A549 (cell line): ENCODE measurements around the gene CACNA2D4. TPM values are rescaled to one million over a fixed set of nuclear protein-coding genes. Genes with fewer than 3 reads are reported as not detected.

ENCODE experiments used
- ATAC-seq, 2 experiments: fragments of 200-7000 bp in 1 of 2; fragments of >200 bp in 1 of 2; cut with Nextera tagmentation in 1 of 2; cut with Tn5 transposase in 1 of 2; 3 replicates each; pipeline versions ENCODE4 v1.8.0 to v1.9.1; 2018 to 2020; ENCODE audit warnings: mild to moderate bottlenecking in 1 of 2, moderate library complexity in 1 of 2
- CTCF ChIA-PET: fragments of 300-600 bp; sonication (Branson Sonifier 250); formaldehyde crosslinking; extraction: SDS; loops from one replicate; lab custom pipeline; 2021; ENCODE audit warnings: antibody characterized with exemption, inconsistent platforms; lab: Yijun Ruan, JAX
- POLR2A ChIA-PET: fragments of 350-600 bp; formaldehyde crosslinking; extraction: SDS; loops from one replicate; lab custom pipeline; 2021; ENCODE audit warnings: antibody characterized with exemption, inconsistent platforms; lab: Yijun Ruan, JAX
- DNase-seq, 2 experiments: peaks; one replicate each; pipeline versions ENCODE4 v3.0.0 to v3.0.0-alpha.2; 2011 to 2016; ENCODE audit warnings: low read depth in 1 of 2, low spot score in 1 of 2
- FAIRE-seq: peaks from 2 replicates; lab custom pipeline; 2011; peaks lifted over from hg19 to GRCh38; lab: Jason Lieb, UNC
- H3K27ac ChIP-seq, 2 experiments: fragments of >200 bp; sonication (Bioruptor Twin); formaldehyde crosslinking; 3 replicates each; pipeline ENCODE4 v1.5.1; 2016 to 2017
- H3K4me1 ChIP-seq: fragments of >200 bp; sonication (Bioruptor Twin); formaldehyde crosslinking; 3 replicates; pipeline ENCODE4 v1.6.1; 2016
- H3K4me2 ChIP-seq: fragments of >200 bp; sonication (Bioruptor Twin); formaldehyde crosslinking; 3 replicates; pipeline ENCODE4 v1.6.1; 2016
- H3K4me3 ChIP-seq: fragments of >200 bp; sonication (Bioruptor Twin); formaldehyde crosslinking; 3 replicates; pipeline ENCODE4 v1.5.1; 2016
- H3K9me3 ChIP-seq: fragments of >200 bp; sonication (Bioruptor Twin); formaldehyde crosslinking; 3 replicates; pipeline ENCODE4 v1.6.1; 2016
- BHLHE40 ChIP-seq: IDR thresholded peaks from 2 replicates; pipeline ENCODE4 v1.6.1; 2012; ENCODE audit warnings: low read depth, low read length, inconsistent platforms
- CBX2 ChIP-seq: fragments of 200-600 bp; sonication (generic); IDR thresholded peaks from 2 replicates; pipeline ENCODE4 v1.6.1; 2016; ENCODE audit warnings: low read depth, mild to moderate bottlenecking, borderline replicate concordance
- CBX8 ChIP-seq: fragments of 200-600 bp; sonication (generic); IDR thresholded peaks from 2 replicates; pipeline ENCODE4 v1.6.1; 2016
- CEBPB ChIP-seq, 2 experiments: fragments of >200 bp in 1 of 2; sonication (Bioruptor Twin) in 1 of 2; formaldehyde crosslinking in 1 of 2; IDR thresholded peaks; 2 replicates each; pipeline ENCODE4 v1.6.1; 2012 to 2016
- CTCF ChIP-seq: fragments of >200 bp; sonication (Bioruptor Twin); formaldehyde crosslinking; IDR thresholded peaks from 3 replicates; pipeline ENCODE4 v1.5.1; 2016
- E2F6 ChIP-seq: IDR thresholded peaks from 2 replicates; pipeline ENCODE4 v1.6.1; 2012; ENCODE audit warnings: low read depth, borderline replicate concordance
- ELK1 ChIP-seq: fragments of 150-350 bp; IDR thresholded peaks from 2 replicates; pipeline ENCODE4 v1.6.1; 2014; ENCODE audit warnings: low read depth, mild to moderate bottlenecking, low read length
- EP300 ChIP-seq, 2 experiments: fragments of >200 bp; sonication (Bioruptor Twin); formaldehyde crosslinking; IDR thresholded peaks; 2 replicates in 1 of 2; 3 replicates in 1 of 2; pipeline ENCODE4 v1.6.1; 2016 to 2017
- FOSB ChIP-seq: fragments of 250-450 bp; sonication (Bioruptor Pico); IDR thresholded peaks from 2 replicates; pipeline ENCODE4 v1.5.0; 2020; ENCODE audit warnings: mild to moderate bottlenecking, moderate library complexity
- FOXS1 ChIP-seq: fragments of 250-450 bp; sonication (Bioruptor Pico); IDR thresholded peaks from 2 replicates; pipeline ENCODE4 v1.5.0; 2020; ENCODE audit warnings: mild to moderate bottlenecking, moderate library complexity
- GATA3 ChIP-seq: IDR thresholded peaks from 2 replicates; pipeline ENCODE4 v1.6.1; 2012; ENCODE audit warnings: borderline replicate concordance
- HES2 ChIP-seq: fragments of >200 bp; sonication (Bioruptor Twin); formaldehyde crosslinking; IDR thresholded peaks from 2 replicates; pipeline ENCODE4 v1.6.1; 2016
- HEYL ChIP-seq: fragments of 250-450 bp; sonication (Bioruptor Pico); IDR thresholded peaks from 2 replicates; pipeline ENCODE4 v1.8.0; 2021; ENCODE audit warnings: mild to moderate bottlenecking, moderate library complexity
- HOXB13 ChIP-seq: fragments of 250-450 bp; sonication (Bioruptor Pico); IDR thresholded peaks from 2 replicates; pipeline ENCODE4 v1.5.0; 2020; ENCODE audit warnings: low read depth, mild to moderate bottlenecking, moderate library complexity
- MAFK ChIP-seq: fragments of 450-650 bp; IDR thresholded peaks from 2 replicates; pipeline ENCODE4 v1.6.1; 2014; ENCODE audit not compliant: partially characterized antibody
- MAX ChIP-seq: IDR thresholded peaks from 2 replicates; pipeline ENCODE4 v1.6.1; 2012
- PBX3 ChIP-seq: IDR thresholded peaks from 2 replicates; pipeline ENCODE4 v1.6.1; 2012
- POLR2AphosphoS2 ChIP-seq: conservative IDR thresholded peaks from 2 replicates; pipeline ENCODE4 v1.6.1; 2012; ENCODE audit warnings: low read length, improper control_type of control experiment, inconsistent platforms
- RARB ChIP-seq: fragments of 250-450 bp; sonication (Bioruptor Pico); IDR thresholded peaks from 2 replicates; pipeline ENCODE4 v1.8.0; 2021; ENCODE audit warnings: mild to moderate bottlenecking, moderate library complexity
- REST ChIP-seq: fragments of 200-600 bp; sonication (generic); IDR thresholded peaks from 2 replicates; pipeline ENCODE4 v1.6.1; 2016; ENCODE audit warnings: antibody characterized with exemption, mild to moderate bottlenecking, moderate library complexity
- SREBF2 ChIP-seq: fragments of 450-650 bp; IDR thresholded peaks from 2 replicates; pipeline ENCODE4 v1.6.1; 2014; ENCODE audit warnings: mild to moderate bottlenecking, moderate library complexity
- TP53 ChIP-seq: fragments of 250-450 bp; sonication (Bioruptor Pico); IDR thresholded peaks from 2 replicates; pipeline ENCODE4 v1.5.0; 2021; ENCODE audit warnings: mild to moderate bottlenecking, moderate library complexity
- USF2 ChIP-seq: fragments of 450-650 bp; IDR thresholded peaks from 2 replicates; pipeline ENCODE4 v1.6.1; 2014; ENCODE audit warnings: antibody characterized with exemption
- ZNF302 ChIP-seq: fragments of 250-450 bp; sonication (Bioruptor Pico); IDR thresholded peaks from 2 replicates; pipeline ENCODE4 v1.9.0; 2021; ENCODE audit warnings: inconsistent platforms, mild to moderate bottlenecking, moderate library complexity
- WGBS: methylation state at CpG from one replicate; pipeline ENCODE4 v1.1.6; 2017; ENCODE audit errors: missing lambda C conversion rate; 5-methylcytosine and 5-hydroxymethylcytosine counted together
- polyA plus RNA-seq, 4 experiments: library from polyadenylated mRNA; depleted of rRNA in 3 of 4; stranded (reverse); fragments of >200 nt; fragmentation: RNase III in 1 of 4; extraction: RNeasy Plus Mini Kit Qiagen cat#74134 plus additional on column Dnase treatment in 1 of 4; gene quantifications; 2 replicates in 3 of 4; 3 replicates in 1 of 4; pipeline ENCODE4 v1.2.3, GENCODE V29; 2011 to 2017

Gene CACNA2D4
- polyA plus RNA-seq, 2 of the 4 experiments (the other 2 are of a cell fraction) = not detected

GRCh38 chr12:1885599-1886245 is 32.7 kb downstream of the CACNA2D4 start:
- no peaks in the 10 kb centered on the region for H3K9me3 ChIP-seq
- CTCF ChIA-PET = interaction anchor here (1.2 kb wide), 1 partner anchor 10 kb away, joined by 3 read pairs; no protein-coding TSS in a partner anchor
- 33% methylated on average over 13 of the region's 13 CpGs for WGBS
- no peak overlapping the region for H3K4me2 ChIP-seq
- no peaks in the 10 kb centered on the region for H3K4me1 ChIP-seq
- POLR2A ChIA-PET = no interaction called here
- no peak for DNase-seq
- no peak for FAIRE-seq
- TF ChIP-seq HES2 = no peak
- TF ChIP-seq CBX2 = no peak
- no peak for TF ChIP-seq HEYL (CRISPR knock-in tag)
- no peak for TF ChIP-seq GATA3
- no peak for TF ChIP-seq CBX8
- no peak for TF ChIP-seq FOSB
- TF ChIP-seq EP300 (IDR thresholded peaks at IDR 0.05) = no peak
- no peak for TF ChIP-seq TP53 (CRISPR knock-in tag)
- no peak for TF ChIP-seq CTCF
- TF ChIP-seq BHLHE40 = no peak
- TF ChIP-seq REST = no peak
- no peak overlapping the region for H3K4me3 ChIP-seq
- no peak overlapping the region for H3K27ac ChIP-seq
- ATAC-seq = no peak

- H3K4me1 ChIP-seq = no peaks in the 10 kb centered on the region
- no peak overlapping the region for H3K27ac ChIP-seq
- DNase-seq = no peak
- no peak overlapping the region for H3K4me3 ChIP-seq
- FAIRE-seq = no peak
- no peak overlapping the region for H3K4me2 ChIP-seq
- ChIA-PET CTCF (interaction anchor here (1.2 kb wide), 1 partner anchor 11 kb away, joined by 3 read pairs; no protein-coding TSS in a partner anchor), POLR2A (no interaction called here)
- no peaks in the 10 kb centered on the region for H3K9me3 ChIP-seq
- no peak for ATAC-seq
- WGBS = 32% methylated on average over 5 of the region's 5 CpGs
- no peak for TF ChIP-seq RARB (CRISPR knock-in tag)
- no peak for TF ChIP-seq USF2
- no peak for TF ChIP-seq ZNF302 (CRISPR knock-in tag)
- TF ChIP-seq FOXS1 = no peak
- no peak for TF ChIP-seq HOXB13 (CRISPR knock-in tag)
- TF ChIP-seq CBX8 = no peak
- no peak for TF ChIP-seq E2F6
- no peak for TF ChIP-seq ELK1
- TF ChIP-seq MAFK = no peak
- TF ChIP-seq MAX = no peak
- TF ChIP-seq GATA3 = no peak
- no peak for TF ChIP-seq CEBPB (IDR thresholded peaks at IDR 0.05)
- TF ChIP-seq CBX2 = no peak
- no peak for TF ChIP-seq POLR2AphosphoS2
- TF ChIP-seq SREBF2 = no peak
- TF ChIP-seq PBX3 = no peak
Observed at GRCh38 chr12:1885082-1885596, 33.3 kb downstream of the CACNA2D4 start.
